D341Med (cell line): ENCODE measurements around the gene ATP11C.
"Not testable (repeated sequence)": the region's sequence is repeated elsewhere in the genome, so short reads cannot be mapped to it uniquely, and the experiment has no call there.

Source experiments
- DNase-seq: peaks from one replicate; pipeline ENCODE4 v3.0.0; 2012; ENCODE audit warnings: low spot score

Gene ATP11C

DNA sequence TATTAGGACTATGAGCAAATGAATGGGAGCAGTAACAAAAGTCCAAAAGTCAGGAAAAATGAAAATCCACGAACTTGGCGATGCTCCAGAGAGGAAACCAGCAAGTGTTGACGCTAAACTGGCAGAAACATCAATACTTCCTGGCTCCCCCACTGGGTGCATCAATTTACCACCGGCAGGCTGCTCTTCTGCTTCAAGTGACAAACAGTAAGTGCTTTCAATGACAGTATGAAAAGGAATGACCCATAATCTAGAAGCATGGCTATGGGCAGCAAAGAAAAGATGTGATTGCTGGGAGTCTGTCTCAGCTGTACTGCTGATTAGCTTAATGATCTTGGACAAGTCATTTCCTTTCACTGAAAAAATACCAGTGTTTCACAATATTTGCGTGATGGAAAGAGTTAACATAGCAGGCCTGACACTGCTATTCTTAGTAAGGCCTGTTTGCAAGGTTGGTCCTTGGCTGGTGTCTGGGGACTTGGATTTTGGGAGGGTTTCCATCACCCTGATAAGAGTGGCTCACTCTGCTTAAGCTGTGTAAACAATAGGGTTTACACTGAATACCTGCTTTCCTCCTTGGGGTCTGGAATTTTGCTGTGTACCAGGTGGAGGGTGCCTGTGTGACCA, 8.7 kb downstream of the ATP11C start:
- DNase-seq, result no peak

DNA sequence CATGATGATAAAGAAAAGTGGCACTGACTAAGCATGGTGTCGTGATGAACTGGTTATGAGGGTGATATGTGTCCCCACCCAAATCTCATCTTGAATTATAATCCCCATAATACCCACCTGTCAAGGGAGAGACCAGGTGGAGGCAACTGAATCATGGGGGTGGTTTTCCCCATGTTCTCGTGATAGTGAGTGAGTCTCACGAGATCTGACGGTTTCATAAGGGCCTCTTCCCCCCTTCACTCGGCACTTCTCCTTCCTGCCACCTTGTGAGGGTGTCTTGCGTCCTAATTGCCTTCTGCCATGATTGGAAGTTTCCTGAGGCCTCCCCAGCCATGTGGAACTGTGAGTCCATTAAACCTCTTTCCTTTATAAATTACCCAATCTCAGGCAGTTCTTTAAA, 11.7 kb downstream of the ATP11C start:
- not testable (repeated sequence) for DNase-seq

DNA sequence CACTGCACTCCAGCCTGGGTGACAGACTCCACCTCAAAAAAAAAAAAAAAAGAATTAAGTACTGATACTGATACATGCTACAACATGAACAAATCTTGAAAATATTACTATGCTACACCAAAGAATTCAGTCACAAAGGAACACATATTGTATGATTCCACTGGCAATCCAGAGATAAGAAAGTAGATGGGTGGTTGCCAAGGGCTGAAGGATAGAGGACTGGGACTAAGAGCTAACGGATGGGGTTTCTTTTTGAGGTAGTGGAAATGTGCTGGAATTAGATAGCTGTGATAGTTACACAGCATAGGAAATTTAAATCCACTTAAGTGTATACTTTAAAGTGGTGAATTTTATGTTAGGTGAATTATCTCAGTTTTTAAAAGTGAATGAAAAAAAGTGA, 12.5 kb downstream of the ATP11C start:
- no peak for DNase-seq

DNA sequence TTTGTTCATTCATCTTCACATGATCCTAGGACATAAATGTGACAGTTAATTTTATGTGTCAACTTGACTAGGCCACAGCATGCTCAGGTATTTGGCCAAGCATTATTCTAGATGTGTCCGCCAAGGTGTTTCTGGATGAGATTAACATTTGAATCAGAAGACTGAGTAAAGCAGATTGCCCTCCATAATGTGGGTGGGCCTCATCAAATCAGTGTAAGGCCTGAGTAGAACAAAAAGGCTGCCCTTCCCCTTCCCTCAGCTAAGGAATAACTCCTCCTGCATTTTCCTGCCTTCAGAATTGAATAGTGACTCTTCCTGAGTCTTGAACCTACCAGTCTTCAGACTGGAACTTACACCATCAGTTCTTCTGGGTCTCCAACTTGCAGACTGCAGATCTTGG, 18.4 kb downstream of the ATP11C start:
- DNase-seq, result no peak

DNA sequence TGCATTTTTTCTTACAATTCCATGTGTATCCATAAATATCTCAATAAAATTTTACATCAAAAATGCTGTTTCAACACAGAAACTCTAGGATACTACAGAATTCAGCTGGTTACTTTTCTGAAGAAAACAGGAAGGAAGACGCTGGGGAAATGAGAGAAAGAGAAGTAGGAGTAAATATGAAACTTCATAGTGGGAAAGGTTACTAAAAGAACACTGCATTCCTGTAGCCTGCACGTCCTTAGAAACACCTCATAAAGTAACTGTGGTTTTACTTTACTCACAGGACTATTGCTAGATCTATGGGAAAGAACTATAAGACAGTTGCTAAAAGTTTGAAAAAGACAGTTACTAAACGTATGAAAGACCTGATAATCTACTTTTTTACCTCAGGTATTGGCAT, 23.1 kb downstream of the ATP11C start:
- DNase-seq, result no peak

DNA sequence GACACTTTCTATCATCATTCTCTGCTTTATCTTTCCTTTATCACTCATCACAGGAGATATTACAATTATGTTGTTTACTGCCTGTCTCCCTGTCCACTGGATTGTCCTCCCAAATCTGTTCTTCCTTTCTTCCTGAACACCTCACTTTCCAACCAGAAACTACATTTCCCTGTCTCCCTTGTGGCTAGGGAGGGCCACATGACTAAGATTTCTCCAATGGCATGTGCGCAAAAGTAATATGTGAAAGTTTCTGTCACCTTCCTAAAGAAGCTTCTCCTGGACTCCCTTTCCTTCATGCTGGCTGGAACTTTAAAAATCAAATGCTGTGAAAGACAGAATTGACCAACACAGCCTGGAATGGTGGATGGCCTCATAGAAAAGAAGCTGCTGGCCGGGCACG, 25.8 kb downstream of the ATP11C start:
- DNase-seq, result no peak

DNA sequence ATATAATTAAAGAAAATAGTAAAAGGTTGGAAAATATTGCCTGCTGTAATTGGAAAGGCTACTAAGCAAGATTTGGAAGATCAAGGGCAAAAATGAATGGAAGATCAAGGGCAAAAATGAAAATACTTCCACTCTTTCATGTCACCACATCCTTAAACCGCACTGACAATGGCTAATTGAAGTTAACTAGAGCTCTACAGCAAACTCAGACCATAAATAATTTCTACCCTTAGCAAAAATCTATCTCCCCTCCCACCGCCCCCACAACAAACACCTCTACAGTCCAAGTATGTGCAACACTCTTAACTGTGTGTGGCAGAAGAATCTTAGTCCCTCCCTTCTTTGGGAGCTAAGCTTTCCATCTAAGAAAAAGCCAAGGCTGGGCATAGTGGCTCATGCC, 27.1 kb downstream of the ATP11C start:
- no peak for DNase-seq

DNA sequence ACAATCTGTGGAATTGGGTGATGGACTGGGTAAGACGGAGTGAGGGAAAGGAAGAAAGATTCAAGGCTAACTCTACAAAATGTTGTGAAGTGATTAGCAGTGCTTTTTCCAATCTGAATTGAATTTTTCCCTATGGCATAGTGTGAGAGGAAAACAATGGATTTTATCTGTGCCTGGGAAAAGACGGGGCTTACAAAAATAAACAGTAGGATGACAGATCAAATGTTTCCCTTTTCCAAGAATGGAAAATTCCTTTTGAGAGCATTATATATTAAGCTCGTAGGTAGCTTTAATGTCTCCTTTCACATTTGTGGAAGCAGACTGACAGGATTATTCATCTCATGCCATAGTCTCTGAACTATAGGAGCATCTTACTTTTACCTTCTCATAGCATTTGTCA, 27.8 kb downstream of the ATP11C start:
- DNase-seq, result no peak

DNA sequence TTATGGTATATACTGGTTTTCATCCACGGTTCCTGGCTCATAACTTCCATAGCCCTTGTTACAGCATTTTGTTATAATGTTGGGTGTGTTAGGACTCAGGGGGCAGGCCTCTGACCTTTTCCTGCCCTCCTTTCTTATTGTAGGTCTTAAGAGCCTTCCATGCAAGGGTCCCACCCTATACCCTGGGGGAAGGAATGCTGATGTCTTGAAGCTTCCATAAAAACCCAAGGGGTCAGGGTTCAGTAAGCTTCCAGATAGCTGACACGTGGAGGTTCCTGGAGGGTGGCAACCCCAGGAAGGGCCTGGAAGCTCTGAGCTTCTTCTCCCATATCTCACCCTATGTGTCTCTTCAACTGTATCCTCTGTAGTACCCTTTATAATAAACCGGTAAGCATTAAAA, 29.6 kb downstream of the ATP11C start:
- no peak for DNase-seq

DNA sequence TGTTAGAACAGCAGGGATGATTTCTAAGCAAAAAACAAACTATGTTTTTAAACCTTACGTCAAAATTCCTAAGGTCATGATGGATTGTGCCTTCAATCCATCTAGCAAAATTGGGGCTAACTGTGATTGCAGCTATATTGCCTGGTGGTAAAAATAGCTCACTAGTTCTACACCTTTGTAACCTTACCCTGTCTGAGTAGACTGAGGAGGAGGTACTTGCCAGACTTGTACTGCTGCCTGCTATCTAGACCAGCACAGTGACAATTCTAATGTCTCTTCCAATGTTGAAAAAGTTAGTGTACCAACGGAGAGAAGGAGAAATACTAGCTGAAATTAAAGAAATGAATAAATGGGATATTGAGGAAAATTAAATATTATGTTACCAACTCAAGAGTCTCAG, 30.3 kb downstream of the ATP11C start:
- DNase-seq, result no peak

DNA sequence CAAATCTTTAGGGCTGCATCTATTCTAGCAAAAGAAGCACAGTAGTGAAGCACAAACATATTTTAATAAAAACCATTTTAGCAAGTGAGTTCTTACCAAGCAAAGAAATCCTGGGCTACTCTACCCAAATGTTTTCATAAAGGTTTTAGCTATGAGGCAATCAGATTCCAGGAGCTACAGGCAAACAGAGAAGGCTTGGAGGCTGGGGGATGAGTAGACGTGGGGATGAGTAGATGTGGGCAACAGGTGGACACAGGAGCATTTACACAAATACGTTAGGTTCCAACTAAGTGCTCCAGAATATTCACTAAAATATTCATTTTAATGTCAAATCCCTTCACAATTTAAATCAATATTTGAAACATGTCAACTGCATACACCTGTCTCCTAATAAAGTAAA, 34.5 kb downstream of the ATP11C start:
- DNase-seq, result no peak

DNA sequence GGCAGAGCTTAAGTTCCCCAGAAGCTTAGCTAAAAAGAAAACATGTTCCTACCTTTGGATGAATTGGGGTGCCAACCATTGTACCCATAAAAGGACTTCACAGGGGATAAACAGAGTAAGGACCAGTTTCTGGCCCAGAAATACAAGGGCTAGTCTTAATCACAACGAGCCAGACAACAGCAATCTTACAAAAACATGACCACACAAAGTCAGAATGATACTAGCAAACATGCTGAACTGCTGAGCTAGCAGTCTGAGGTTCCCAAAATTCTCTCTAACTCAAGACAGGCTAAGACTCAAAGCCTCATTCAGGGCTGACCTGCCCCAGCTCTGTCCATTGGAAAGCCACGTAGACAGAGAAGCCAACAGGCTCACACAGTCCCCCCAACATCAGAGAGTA, 40.3 kb downstream of the ATP11C start:
- DNase-seq, result no peak

DNA sequence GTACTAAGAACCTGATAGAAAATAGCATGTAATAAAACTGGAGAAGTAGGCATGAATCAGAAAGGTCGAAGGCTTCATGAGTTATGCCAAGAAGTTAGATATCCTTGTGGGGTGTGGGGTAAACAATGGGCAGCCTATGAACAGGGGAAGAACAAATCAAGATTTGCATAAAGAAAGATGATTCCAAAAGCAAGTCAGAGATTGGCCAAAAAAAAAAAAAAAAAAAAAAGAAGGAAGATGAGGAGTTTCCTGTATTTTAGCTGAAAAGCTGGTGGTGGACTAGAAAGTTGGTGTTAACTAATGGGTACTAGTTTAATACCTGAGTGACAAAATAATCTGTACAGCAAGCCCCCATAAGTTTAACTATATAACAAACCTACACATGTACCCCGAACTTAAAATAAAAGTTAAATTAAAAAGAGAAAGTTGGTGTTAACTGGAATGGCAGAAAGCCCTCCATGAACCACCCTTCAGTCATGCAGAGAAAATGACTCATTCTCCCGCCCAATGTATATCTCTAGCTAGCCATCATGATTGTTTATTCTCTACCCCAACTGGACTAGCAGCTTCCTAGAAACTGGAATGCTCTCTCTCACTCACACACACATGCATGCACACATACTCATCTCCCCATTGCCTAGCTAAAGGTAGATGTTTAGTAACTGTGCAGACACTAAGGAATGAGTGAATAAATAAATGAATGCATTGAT, 41.7 kb downstream of the ATP11C start:
- no peak for DNase-seq

DNA sequence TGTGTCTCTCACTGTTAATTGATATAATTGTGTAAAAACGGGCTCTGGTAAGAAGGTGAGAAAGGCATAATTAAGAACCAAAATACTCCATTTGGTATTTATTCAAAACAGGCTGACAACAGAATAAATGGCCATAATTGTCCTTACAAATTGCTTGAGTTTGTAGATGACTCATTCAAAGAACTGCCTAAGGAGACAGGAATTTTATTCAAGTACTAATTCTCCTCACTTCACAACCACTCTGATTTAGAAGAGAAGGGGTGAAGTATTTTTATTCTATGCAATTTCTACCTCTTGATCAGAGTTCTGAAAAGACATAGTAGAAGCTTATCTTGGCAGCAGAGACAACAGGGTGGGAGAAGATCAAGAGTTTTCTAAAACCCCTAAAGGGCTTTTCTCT, 43.1 kb downstream of the ATP11C start:
- DNase-seq, result no peak

DNA sequence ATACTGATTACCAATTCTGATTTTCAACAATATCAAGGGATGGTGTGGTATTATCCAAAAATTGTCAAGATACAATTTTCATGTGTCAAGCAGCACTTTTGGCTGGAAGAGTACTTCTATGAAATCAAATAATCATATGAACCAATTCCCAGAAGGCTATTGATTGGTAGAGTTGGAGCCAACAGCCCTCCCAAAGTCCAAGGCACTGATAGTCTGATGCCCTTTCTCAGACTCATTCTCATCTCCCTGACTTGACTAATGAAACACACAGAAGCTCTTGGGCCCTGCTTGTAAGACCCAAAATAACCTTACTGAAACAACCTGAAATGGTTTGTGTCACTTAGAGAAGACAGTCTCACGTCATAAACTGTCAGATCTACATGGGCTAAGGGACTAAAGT, 48.9 kb downstream of the ATP11C start:
- DNase-seq, result no peak

DNA sequence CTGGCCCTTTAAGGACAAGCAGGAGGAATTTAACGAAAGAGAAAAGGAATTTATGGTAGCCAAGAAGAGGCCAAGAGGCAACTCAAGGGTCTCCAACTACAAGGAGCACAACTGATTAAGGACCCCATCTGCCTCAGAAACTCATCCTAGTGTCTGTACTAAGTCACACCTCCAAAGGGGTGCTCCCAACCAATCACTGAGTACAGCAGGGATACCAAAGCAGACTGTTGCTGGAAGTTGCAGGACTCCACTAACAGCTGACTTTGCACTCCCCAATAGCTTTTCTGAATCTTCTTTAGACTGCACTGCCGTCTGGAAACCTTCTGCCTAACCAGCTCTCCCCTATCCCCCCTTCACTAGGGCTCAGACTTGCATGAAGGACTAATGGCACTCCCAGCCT, 50.6 kb downstream of the ATP11C start:
- no peak for DNase-seq

DNA sequence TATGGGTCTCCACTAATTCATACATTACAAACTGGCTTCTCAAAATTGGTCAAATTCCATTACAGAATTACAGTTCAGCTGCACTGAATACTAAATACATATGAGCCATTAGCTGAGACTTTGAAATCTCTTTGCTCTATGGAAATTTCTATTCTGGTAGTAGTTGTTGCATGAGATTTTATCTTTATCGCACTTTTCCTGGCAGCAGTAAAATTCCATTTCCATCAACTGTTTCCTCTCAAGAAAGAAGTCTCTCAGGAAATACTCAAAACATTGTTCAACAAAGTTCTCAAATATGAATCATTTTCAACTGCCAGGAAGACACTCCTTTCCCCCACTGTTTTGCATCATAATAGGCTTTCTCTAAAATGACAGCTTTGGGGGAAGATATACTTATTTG, 51.3 kb downstream of the ATP11C start:
- no peak for DNase-seq

DNA sequence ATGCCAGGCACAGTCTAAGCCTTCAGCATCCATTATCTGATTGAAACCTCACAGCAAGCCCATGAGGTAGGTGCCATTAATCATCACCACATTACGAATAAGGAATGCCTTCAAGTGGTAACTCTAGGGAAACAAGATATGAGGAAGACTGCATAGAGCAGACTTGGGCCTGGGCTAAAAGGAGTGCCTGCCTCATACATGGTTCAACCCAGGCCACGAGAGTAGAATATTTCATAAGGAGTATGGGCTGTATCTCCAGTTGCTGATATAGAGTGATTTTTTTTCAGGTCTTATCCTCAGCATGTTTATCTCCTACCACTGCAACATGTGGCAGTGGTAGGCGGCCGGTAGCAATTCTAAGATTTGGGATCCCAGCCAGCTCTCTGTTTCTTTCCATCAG, 51.7 kb downstream of the ATP11C start:
- DNase-seq, result no peak

DNA sequence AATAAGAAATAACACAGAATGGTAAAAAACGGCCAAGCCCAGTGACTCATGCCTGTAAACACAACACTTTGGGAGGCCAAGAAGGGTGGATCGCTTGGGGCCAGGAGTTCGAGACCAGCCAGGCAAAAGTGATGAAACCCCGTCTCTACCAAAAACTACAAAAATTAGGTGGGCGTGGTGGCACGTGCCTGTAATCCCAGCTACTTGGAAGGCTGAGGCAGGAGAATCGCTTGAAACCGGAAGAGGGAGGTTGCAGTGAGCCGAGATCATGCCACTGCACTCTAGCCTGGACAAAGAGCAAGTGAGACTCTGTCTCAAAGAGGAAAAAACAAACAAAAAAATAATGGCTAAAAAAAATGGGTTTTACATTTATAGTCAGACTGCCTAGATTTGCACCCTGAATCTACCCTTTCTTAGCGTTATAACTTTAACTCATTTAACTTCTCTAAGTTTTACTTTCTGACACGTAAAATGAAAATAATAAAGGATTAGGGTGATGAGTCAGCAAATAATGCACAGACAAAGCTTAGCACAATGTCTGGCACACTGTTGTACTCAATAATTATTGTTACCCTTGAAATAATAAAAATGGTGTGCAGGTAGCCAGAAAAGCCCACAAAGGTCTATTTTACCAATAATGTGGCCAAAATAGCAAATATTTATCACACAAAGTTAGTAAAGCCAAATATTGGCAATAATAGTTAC, 55.0 kb downstream of the ATP11C start:
- DNase-seq, result no peak

DNA sequence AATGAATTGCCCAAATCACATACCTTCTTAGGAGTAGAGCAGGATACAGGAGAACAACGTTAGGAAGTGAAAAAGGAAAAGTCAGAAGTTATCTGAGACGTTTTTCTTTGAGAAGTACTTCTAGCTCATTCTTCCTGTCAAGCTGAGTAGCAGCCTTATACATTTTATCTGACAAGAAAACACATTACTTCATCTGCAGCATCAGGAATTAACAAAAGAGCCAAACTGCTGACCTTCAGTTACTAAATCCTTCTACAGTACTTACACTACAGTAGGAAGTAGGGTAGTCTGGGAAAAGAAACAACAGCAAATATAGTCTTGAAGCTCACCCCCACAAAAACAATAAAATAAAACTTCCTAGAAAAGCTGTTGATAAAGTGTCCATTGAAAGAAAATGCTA, 57.0 kb downstream of the ATP11C start:
- no peak for DNase-seq

DNA sequence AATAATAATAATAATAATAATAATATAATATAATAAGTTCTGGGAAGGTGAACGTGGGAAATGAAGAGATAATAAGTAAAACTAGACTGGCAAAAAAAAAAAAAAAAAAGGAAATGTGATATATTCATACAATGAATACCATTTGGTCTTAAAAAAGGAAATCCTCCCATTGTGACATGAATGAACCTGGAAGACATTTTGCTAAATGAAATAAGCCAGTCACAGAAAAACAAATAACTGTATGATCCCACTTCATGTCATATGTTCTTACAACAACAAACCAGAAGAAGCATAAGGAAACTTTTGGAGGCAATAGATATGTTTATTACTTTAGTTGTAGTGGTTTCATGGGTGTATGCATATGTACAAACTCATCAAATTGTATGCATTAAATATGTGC, 63.1 kb downstream of the ATP11C start:
- no peak for DNase-seq

DNA sequence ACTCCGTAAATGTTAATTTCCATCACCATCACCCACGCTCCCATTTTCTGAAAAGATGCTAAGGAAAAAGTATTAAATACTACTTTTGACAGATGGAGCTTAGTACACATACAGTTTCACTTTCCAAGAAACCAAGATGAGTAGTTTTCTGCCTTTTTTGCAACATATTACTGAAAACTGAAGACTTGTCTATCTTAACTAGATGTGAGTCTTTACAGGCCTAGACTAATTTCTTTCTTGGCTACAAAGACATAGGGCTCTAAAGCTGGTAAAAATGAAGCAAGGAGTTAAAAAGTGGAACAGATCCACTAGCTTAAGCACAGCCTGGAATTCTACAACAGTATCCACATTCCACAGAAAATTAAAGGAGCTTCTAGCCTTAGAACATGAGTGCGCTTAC, 68.2 kb downstream of the ATP11C start:
- DNase-seq, result no peak

DNA sequence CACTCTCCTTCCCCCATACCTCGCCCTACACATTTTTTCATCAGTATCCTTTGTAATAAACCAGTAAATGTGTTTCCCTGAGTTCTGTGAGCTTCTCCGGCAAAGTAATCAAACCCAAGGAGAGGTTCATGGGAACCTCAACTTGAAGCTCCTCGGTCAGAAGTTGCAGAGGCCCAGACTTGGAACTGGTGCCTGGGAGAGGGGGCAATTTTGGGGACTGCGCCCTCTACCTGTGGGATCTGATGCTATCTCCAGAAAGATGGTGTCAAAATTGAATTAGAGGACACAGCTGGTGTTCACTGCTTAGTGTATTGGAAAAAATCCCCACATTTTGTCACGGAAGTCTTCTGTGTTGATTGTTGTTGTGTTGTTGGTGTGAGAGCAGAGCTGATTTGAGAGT, 70.6 kb downstream of the ATP11C start:
- DNase-seq, result no peak

DNA sequence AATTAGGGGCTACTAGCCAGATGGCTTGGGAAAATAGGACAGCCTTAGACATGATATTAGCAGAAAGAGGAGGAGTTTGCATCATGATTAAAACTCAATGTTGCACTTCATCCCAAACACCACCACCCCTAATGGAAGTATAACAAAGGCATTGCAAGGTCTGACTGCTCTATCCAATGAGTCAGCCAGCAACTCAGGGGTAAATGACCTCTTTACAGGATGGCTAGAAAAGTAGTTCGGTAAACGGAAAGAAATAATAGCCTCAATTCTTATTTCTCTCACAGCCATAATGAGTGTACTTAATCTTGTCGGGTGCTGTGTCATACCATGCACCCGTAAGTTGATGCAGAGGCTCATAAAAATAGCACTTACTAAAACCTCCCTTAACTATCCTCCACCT, 76.0 kb downstream of the ATP11C start:
- not testable (repeated sequence) for DNase-seq
